Lower lobe of right lung (tissue), 2 donors: Measurements from ENCODE around the gene AGAP5. TPM values are rescaled to one million over a fixed set of nuclear protein-coding genes. Genes with fewer than 3 reads are reported as not detected.
"Not testable (repeated sequence)": the region's sequence is repeated elsewhere in the genome, so short reads cannot be mapped to it uniquely, and the experiment has no call there.

Experiments used
- ATAC-seq, 2 donors: fragments of 200-7000 bp; cut with Tn5 transposase; one replicate each; pipeline ENCODE4 v1.9.1; 2020 to 2022; ENCODE audit warnings: mild to moderate bottlenecking in 2 of 2, moderate library complexity in 2 of 2
- DNase-seq: peaks from one replicate; pipeline ENCODE4 v3.0.0-alpha.2; 2020
- H3K27ac ChIP-seq: fragments of 200-600 bp; one replicate; pipeline ENCODE4 v1.8.0; 2022
- H3K27me3 ChIP-seq: fragments of 200-600 bp; one replicate; pipeline ENCODE4 v1.8.0; 2022; ENCODE audit warnings: low read depth
- H3K36me3 ChIP-seq: fragments of 200-600 bp; one replicate; pipeline ENCODE4 v1.8.0; 2022; ENCODE audit warnings: mild to moderate bottlenecking
- H3K4me1 ChIP-seq: fragments of 200-600 bp; one replicate; pipeline ENCODE4 v1.8.0; 2022
- H3K4me3 ChIP-seq: fragments of 200-600 bp; one replicate; pipeline ENCODE4 v1.8.0; 2022; ENCODE audit warnings: mild to moderate bottlenecking
- H3K9me3 ChIP-seq: fragments of 200-600 bp; one replicate; pipeline ENCODE4 v1.8.0; 2022
- CTCF ChIP-seq: fragments of 200-600 bp; IDR thresholded peaks from one replicate; pipeline ENCODE4 v1.8.0; 2022; ENCODE audit warnings: antibody characterized with exemption, mild to moderate bottlenecking
- intact Hi-C: fragments of 100-400 bp; cut with DNase I; formaldehyde crosslinking; loops from one replicate; pipeline ENCODE4 v1.11.0; 2022
- long read RNA-seq: library from polyadenylated mRNA; unstranded; transcript quantifications from one replicate; pipeline ENCODE4 v2.0.0, GENCODE V29; 2021
- total RNA-seq: library from RNA; stranded (reverse); fragmentation: NEBNext Ultra II Directional; extraction: Animal tissue kit (Norgen Biotek cat#: 25700); gene quantifications from one replicate; pipeline ENCODE4 v1.2.1, GENCODE V29; 2021
- donor health status: DM: no; HTN: yes; CAD: no; lungs with severe emphysema.

The AGAP5 gene
- 9.1 TPM for total RNA-seq
- long read RNA-seq, result 0 reads

GRCh38 chr10:73697675-73698159, at the start of gene AGAP5:
TSS of gene AGAP5 (minus strand) at chr10:73698109. CDS start at chr10:73697755, 354 bp downstream.
- DNase-seq, H3K4me3 ChIP-seq, intact Hi-C loops, H3K27ac ChIP-seq, H3K4me1 ChIP-seq, H3K27me3 ChIP-seq, H3K9me3 ChIP-seq, ATAC-seq: not testable (repeated sequence)
- peaks cover 12% of the 10 kb centered on the region for H3K36me3 ChIP-seq

- no peak for ATAC-seq
- no peak overlapping the region for H3K4me3 ChIP-seq
- intact Hi-C loops, result no loop called here
- no peaks in the 10 kb centered on the region for H3K9me3 ChIP-seq
- no peak for TF ChIP-seq CTCF
- H3K4me1 ChIP-seq, result peaks cover 62% of the 10 kb centered on the region
- H3K27me3 ChIP-seq, result no peaks in the 10 kb centered on the region
- no peak overlapping the region for H3K27ac ChIP-seq
- no peak for DNase-seq
- H3K36me3 ChIP-seq, result peaks cover 64% of the 10 kb centered on the region
These were observed 48.8 kb upstream of the AGAP5 start for GRCh38 chr10:73746721-73747120.

- H3K9me3 ChIP-seq, result no peaks in the 10 kb centered on the region
- TF ChIP-seq CTCF, result no peak
- peak overlapping the region; percentile 77 for H3K4me3 ChIP-seq
- ATAC-seq (peak; percentile 42 to 57), DNase-seq (peak; percentile 72)
- peaks cover 52% of the 10 kb centered on the region for H3K4me1 ChIP-seq
- peaks cover 45% of the 10 kb centered on the region for H3K36me3 ChIP-seq
- H3K27me3 ChIP-seq, result no peaks in the 10 kb centered on the region
- intact Hi-C loops, result no loop called here
- H3K27ac ChIP-seq, result peak overlapping the region; percentile 95
These were observed 46.7 kb upstream of the AGAP5 start for GRCh38 chr10:73744664-73744975.

- no peaks in the 10 kb centered on the region for H3K27me3 ChIP-seq
- TF ChIP-seq CTCF, result no peak
- ATAC-seq (peak; percentile 96 to 99), DNase-seq (peak; percentile 97)
- intact Hi-C loops, result no loop called here
- H3K4me1 ChIP-seq, result peaks cover 46% of the 10 kb centered on the region
- peak within 1 kb of the TSS; percentile 77 for H3K4me3 ChIP-seq
- H3K9me3 ChIP-seq, result no peaks in the 10 kb centered on the region
- peaks cover 43% of the 10 kb centered on the region for H3K36me3 ChIP-seq
- peak within 1 kb of the TSS; percentile 95 for H3K27ac ChIP-seq
These were observed 46.2 kb upstream of the AGAP5 start, which contains the start of gene SEC24C for GRCh38 chr10:73743905-73744663. TSS of gene SEC24C (plus strand) at chr10:73744372. CDS start at chr10:73746833, 2,461 bp downstream.

GRCh38 chr10:73743327-73743904, 45.5 kb upstream of the AGAP5 start:
- ATAC-seq (no peak), DNase-seq (no peak)
- Histone ChIP-seq H3K27me3 (no peaks in the 10 kb centered on the region), H3K36me3 (peaks cover 36% of the 10 kb centered on the region), H3K9me3 (no peaks in the 10 kb centered on the region), H3K4me3 (peak overlapping the region; percentile 77), H3K27ac (peak overlapping the region; percentile 95), H3K4me1 (peaks cover 40% of the 10 kb centered on the region)
- intact Hi-C loops, result no loop called here
- no peak for TF ChIP-seq CTCF

GRCh38 chr10:73742454-73742734, 44.5 kb upstream of the AGAP5 start:
- H3K27ac ChIP-seq, result peak overlapping the region; percentile 31
- peaks cover 34% of the 10 kb centered on the region for H3K36me3 ChIP-seq
- H3K4me3 ChIP-seq, result no peak overlapping the region
- intact Hi-C loops, result no loop called here
- DNase-seq (no peak), ATAC-seq (no peak)
- TF ChIP-seq CTCF, result no peak
- H3K4me1 ChIP-seq, result peaks cover 34% of the 10 kb centered on the region
- no peaks in the 10 kb centered on the region for H3K9me3 ChIP-seq
- no peaks in the 10 kb centered on the region for H3K27me3 ChIP-seq

GRCh38 chr10:73740501-73741254, 42.8 kb upstream of the AGAP5 start:
- ATAC-seq, intact Hi-C loops, DNase-seq, H3K27ac ChIP-seq, H3K27me3 ChIP-seq, H3K9me3 ChIP-seq, H3K4me3 ChIP-seq: not testable (repeated sequence)
- peaks cover 26% of the 10 kb centered on the region for H3K4me1 ChIP-seq
- peaks cover 27% of the 10 kb centered on the region for H3K36me3 ChIP-seq
